GM12864 (cell line): Measurements from ENCODE around the gene FILIP1L.

ENCODE experiments used
- DNase-seq: peaks from one replicate; pipeline ENCODE4 v3.0.0-alpha.2; 2011; ENCODE audit warnings: low read depth
- H3K4me3 ChIP-seq: 2 replicates; pipeline ENCODE4 v1.5.1; 2011; ENCODE audit warnings: mild to moderate bottlenecking, low read depth, low read length, control low read depth
- TF ChIP-seq, protein P1 (sequence below): IDR thresholded peaks from 2 replicates; pipeline ENCODE4 v1.5.1; 2011; ENCODE audit warnings: low read depth, mild to moderate bottlenecking, moderate library complexity, low read length, control low read depth, inconsistent platforms; ENCODE audit errors: missing control alignments

FILIP1L gene

DNA sequence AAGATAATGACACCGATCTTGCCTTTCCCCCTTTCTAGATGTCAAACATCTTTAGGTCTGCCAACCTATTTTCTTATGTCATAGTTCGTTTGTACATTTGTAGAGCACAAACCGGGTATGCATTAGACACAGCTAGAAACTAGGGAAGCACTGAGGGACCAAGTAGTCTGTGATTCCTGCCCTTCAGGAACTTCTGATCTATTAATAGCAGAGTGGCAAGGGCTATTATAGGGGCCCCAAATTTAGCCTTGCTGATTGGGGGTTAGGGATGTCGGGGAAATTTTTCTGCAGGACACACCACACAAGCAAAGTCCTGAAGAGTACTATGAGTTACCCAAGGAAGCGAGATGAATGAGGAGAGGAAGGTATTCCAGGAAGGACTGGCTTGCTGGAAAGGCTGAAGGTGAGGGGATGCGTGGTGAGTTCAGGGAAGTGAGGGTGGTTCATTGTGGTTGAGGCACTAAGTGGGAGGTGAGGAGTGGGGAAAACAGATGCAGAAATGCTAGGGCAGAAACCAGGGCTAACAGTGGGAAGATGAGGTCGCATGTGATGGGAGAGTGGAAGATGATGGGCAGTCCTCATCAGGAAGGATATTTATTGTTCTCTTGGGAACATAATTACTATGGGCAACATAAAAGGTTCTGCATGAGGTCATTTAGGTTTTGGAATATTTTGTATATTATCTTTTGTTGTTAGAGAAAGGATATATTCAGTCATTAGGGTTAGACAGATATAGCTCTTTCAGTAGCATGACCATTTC is 152.4 kb downstream of the FILIP1L start:
- no peak for DNase-seq
- TF ChIP-seq, protein P1, sequence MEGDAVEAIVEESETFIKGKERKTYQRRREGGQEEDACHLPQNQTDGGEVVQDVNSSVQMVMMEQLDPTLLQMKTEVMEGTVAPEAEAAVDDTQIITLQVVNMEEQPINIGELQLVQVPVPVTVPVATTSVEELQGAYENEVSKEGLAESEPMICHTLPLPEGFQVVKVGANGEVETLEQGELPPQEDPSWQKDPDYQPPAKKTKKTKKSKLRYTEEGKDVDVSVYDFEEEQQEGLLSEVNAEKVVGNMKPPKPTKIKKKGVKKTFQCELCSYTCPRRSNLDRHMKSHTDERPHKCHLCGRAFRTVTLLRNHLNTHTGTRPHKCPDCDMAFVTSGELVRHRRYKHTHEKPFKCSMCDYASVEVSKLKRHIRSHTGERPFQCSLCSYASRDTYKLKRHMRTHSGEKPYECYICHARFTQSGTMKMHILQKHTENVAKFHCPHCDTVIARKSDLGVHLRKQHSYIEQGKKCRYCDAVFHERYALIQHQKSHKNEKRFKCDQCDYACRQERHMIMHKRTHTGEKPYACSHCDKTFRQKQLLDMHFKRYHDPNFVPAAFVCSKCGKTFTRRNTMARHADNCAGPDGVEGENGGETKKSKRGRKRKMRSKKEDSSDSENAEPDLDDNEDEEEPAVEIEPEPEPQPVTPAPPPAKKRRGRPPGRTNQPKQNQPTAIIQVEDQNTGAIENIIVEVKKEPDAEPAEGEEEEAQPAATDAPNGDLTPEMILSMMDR = no peak

GRCh38 chr3:99960941-99961340 is 153.4 kb downstream of the FILIP1L start:
- TF ChIP-seq, protein P1 = no peak
- no peak for DNase-seq
- no peak overlapping the region for H3K4me3 ChIP-seq

More for the DNA sequence above, 152.4 kb downstream of the FILIP1L start:
- H3K4me3 ChIP-seq = no peak overlapping the region

- DNase-seq = no peak
- H3K4me3 ChIP-seq = no peak overlapping the region
- TF ChIP-seq, protein P1 = no peak
Measured at GRCh38 chr3:99960123-99960878, 154.0 kb downstream of the FILIP1L start.

GRCh38 chr3:99958222-99958912 is 155.9 kb downstream of the FILIP1L start:
- no peak for DNase-seq
- no peak overlapping the region for H3K4me3 ChIP-seq
- TF ChIP-seq, protein P1 = no peak

DNA sequence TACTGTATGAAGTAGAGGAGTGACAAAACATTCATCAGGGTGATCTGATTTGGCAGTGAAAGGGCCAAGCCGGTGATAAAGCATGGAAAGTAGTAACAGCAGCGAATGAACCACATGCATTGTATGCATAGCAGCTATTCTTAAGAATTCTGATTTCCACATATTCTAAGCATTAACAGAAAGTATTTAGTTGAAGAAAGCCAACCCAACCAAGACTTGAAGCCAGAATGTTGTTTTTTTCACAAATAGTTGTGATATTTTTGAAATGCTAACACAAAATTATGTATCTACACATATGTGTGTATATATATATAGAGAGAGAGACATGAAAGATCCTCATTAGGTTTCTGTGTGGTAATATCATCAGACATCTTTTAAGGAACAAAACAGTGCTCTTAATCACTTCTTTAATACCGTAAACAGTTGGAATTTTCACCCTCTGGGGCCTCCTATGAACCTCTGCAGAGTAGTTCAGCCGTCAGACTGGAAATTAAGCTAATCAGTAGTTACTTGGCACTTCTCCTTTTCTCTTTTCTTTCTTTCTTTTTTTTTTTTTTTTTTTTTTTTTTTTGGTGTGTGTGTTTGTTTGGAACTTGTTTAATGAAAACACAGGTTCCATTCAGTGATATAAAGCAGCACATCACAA is 157.0 kb downstream of the FILIP1L start:
- DNase-seq = no peak
- no peak overlapping the region for H3K4me3 ChIP-seq
- TF ChIP-seq, protein P1 = no peak

DNA sequence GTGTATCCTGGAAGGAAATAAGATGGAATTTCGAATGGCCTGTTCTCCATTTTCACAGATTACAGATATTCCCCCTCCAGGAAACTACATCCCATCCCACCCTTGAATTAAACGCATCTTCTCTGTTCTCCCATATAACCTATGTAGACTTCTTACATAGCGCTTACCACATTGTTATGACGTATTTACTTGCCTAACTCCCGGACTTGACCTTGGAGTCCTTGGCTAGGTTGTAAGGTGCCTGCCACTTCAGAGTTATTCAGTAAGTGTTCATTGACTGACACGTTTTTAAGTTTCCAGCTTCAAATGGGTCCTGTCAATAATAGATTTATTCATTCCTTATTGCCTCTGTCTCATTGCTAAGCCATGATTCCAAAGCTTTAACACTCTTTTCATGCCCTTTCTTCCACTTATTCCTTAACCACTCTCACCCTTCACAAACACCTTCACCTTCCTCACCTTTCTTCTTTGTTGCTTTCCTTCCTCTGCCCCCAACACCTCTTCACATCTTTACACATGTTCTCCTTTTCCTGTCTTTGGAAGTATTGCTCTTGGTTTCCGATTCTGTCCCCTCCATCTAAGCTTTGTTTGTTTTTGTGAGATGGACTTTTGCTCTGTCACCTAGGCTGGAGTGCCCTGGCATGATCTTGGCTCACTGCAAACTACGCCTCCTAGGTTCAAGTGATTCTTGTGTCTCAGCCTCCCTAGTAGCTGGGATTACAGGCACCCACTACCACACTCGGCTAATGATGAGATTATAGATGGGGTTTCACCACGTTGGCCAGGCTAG is 158.3 kb downstream of the FILIP1L start:
- TF ChIP-seq, protein P1 = no peak
- H3K4me3 ChIP-seq = no peak overlapping the region
- DNase-seq = no peak
